Ishikawa (cell line): ENCODE measurements around the gene C6orf62.

Experiments used
- CEBPB ChIP-seq: IDR thresholded peaks from 2 replicates; pipeline ENCODE4 v1.6.1; 2012
- CREB1 ChIP-seq: IDR thresholded peaks from 2 replicates; pipeline ENCODE4 v1.6.1; 2012; ENCODE audit warnings: low read depth
- EGR1 ChIP-seq: IDR thresholded peaks from 2 replicates; pipeline ENCODE4 v1.6.1; 2012
- EP300 ChIP-seq: IDR thresholded peaks from 2 replicates; pipeline ENCODE4 v1.6.1; 2012; ENCODE audit warnings: borderline replicate concordance
- FOXM1 ChIP-seq: IDR thresholded peaks from 2 replicates; pipeline ENCODE4 v1.6.1; 2012; ENCODE audit warnings: low read depth, borderline replicate concordance
- NFIC ChIP-seq: IDR thresholded peaks from 2 replicates; pipeline ENCODE4 v1.6.1; 2012
- RAD21 ChIP-seq: IDR thresholded peaks from 2 replicates; pipeline ENCODE4 v1.6.1; 2012; ENCODE audit warnings: low read depth
- TAF1 ChIP-seq: IDR thresholded peaks from 2 replicates; pipeline ENCODE4 v1.6.1; 2012; ENCODE audit warnings: low read depth, mild to moderate bottlenecking
- TCF12 ChIP-seq: IDR thresholded peaks from 2 replicates; pipeline ENCODE4 v1.6.1; 2012; ENCODE audit warnings: low read depth
- TEAD4 ChIP-seq: IDR thresholded peaks from 2 replicates; pipeline ENCODE4 v1.6.1; 2012
- YY1 ChIP-seq: IDR thresholded peaks from 2 replicates; pipeline ENCODE4 v1.6.1; 2012; ENCODE audit warnings: low read depth
- ZBTB7A ChIP-seq: IDR thresholded peaks from 2 replicates; pipeline ENCODE4 v1.6.1; 2012; ENCODE audit warnings: low read depth
- TF ChIP-seq, protein P1 (sequence below): IDR thresholded peaks from 2 replicates; pipeline ENCODE4 v1.6.1; 2012
- TF ChIP-seq, protein P2 (sequence below): IDR thresholded peaks from 2 replicates; pipeline ENCODE4 v1.6.1; 2012; ENCODE audit warnings: low read depth, mild to moderate bottlenecking
- TF ChIP-seq, protein P3 (sequence below): IDR thresholded peaks from 2 replicates; pipeline ENCODE4 v1.6.1; 2012

C6orf62 gene

DNA sequence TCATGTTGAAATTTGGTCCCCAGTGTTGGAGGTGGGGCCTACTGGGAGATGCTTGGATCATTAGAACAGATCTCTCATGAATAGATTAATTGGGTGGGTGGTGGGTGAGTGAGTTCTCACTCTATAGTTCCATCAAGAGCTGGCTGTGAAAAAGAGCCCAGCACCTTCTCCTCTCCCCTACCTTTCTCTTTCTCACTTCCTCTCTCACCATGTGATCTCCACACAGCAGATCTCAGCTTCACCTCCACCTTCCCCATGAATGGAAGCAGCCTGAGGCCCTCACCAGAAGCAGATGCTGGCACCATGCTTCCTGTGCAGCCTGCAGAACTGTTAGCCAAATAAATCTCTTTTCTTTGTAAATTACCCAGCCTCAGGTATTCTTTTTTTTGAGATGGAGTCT, 42.9 kb upstream of the C6orf62 start:
- no peak for TF ChIP-seq CREB1

DNA sequence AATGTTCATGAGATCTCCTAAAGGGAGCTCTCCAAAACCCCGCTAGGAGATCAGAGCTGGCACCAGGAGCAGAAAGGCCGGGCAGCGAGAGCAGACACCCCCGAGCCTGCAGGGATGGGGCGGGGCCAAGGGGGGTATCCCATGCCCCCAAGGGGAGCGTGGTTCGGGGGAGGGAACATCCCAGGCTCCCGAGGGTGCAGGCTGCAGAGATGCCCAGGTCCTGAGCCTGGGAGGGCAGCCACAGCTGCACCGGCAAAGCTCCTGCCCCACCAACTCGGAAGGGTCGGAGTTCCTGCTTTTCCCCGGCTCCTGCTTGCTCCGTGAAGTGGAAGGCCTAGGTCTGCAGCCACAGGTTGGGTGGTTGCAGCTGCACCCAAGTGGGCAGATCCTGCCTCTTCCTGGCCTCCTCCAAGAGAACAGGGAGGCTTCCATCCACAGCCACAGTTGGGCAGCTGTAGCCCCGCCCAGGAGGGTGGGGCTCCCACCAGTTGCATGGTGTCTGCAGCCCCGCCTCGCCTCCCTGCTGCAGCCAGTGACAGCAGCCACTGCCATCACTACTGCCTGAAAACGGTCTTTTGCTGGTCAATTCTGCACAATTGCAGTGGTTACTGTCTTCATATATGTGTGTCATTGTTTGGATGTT, 42.4 kb upstream of the C6orf62 start:
- TF ChIP-seq, protein P1, sequence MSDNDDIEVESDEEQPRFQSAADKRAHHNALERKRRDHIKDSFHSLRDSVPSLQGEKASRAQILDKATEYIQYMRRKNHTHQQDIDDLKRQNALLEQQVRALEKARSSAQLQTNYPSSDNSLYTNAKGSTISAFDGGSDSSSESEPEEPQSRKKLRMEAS, result no peak
- TF ChIP-seq YY1 (no peak), TAF1 (no peak), CEBPB (no peak), TCF12 (no peak), EP300 (no peak), ZBTB7A (no peak), EGR1 (no peak), CREB1 (no peak), TEAD4 (no peak), FOXM1 (no peak)

DNA sequence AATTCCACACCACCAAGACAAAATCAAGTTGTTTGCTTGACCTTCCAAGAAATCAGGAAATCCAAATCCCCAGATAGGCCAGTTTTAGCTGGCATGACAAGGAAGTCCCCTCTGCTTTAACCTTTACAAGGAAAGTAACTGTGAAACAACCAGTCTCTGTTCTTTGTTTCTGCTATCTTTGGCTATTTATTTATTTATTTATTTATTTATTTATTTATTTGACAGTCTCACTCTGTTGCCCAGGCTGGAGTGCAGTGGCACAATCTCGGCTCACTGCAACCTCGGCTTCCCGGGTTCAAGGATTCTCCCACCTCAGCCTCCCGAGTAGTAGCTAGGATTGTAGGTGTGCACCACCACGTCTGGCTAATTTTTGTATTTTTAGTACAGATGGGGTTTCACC, 41.3 kb upstream of the C6orf62 start:
- no peak for TF ChIP-seq NFIC
- TF ChIP-seq, protein P2, sequence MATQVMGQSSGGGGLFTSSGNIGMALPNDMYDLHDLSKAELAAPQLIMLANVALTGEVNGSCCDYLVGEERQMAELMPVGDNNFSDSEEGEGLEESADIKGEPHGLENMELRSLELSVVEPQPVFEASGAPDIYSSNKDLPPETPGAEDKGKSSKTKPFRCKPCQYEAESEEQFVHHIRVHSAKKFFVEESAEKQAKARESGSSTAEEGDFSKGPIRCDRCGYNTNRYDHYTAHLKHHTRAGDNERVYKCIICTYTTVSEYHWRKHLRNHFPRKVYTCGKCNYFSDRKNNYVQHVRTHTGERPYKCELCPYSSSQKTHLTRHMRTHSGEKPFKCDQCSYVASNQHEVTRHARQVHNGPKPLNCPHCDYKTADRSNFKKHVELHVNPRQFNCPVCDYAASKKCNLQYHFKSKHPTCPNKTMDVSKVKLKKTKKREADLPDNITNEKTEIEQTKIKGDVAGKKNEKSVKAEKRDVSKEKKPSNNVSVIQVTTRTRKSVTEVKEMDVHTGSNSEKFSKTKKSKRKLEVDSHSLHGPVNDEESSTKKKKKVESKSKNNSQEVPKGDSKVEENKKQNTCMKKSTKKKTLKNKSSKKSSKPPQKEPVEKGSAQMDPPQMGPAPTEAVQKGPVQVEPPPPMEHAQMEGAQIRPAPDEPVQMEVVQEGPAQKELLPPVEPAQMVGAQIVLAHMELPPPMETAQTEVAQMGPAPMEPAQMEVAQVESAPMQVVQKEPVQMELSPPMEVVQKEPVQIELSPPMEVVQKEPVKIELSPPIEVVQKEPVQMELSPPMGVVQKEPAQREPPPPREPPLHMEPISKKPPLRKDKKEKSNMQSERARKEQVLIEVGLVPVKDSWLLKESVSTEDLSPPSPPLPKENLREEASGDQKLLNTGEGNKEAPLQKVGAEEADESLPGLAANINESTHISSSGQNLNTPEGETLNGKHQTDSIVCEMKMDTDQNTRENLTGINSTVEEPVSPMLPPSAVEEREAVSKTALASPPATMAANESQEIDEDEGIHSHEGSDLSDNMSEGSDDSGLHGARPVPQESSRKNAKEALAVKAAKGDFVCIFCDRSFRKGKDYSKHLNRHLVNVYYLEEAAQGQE, result no peak
- TF ChIP-seq RAD21, result no peak
- no peak for TF ChIP-seq CREB1
- no peak for TF ChIP-seq EP300
- TF ChIP-seq ZBTB7A, result no peak
- TF ChIP-seq TAF1, result no peak
- TF ChIP-seq, protein P3, sequence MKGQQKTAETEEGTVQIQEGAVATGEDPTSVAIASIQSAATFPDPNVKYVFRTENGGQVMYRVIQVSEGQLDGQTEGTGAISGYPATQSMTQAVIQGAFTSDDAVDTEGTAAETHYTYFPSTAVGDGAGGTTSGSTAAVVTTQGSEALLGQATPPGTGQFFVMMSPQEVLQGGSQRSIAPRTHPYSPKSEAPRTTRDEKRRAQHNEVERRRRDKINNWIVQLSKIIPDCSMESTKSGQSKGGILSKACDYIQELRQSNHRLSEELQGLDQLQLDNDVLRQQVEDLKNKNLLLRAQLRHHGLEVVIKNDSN, result no peak
- TF ChIP-seq CEBPB, result no peak
- no peak for TF ChIP-seq FOXM1
- TF ChIP-seq TEAD4, result no peak

DNA sequence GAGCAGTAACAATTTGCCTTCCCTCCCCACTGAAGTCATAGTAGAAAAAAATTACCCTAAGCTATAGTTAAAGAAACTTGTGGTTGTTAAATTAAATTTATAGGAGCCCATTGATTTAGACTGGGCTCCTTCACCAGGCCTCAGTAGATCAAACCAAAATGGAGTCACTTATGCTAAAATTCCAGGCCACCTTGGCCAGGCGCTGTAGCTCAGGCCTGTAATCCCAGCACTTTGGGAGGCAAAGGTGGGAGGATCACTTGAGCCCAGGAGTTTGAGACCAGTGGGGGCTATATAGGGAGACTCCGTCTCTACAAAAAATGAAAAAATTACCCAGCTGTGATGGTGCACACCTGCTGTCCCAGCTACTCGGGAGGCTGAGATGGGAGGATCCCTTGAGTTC, 40.8 kb upstream of the C6orf62 start:
- no peak for TF ChIP-seq ZBTB7A
- TF ChIP-seq, protein P2, result no peak
- TF ChIP-seq NFIC, result no peak
- no peak for TF ChIP-seq TEAD4
- no peak for TF ChIP-seq TCF12
- TF ChIP-seq, protein P3, result no peak
- no peak for TF ChIP-seq YY1
- TF ChIP-seq, protein P1, result no peak
- TF ChIP-seq TAF1, result no peak
- no peak for TF ChIP-seq EP300
- no peak for TF ChIP-seq CREB1
- no peak for TF ChIP-seq CEBPB
- no peak for TF ChIP-seq FOXM1

DNA sequence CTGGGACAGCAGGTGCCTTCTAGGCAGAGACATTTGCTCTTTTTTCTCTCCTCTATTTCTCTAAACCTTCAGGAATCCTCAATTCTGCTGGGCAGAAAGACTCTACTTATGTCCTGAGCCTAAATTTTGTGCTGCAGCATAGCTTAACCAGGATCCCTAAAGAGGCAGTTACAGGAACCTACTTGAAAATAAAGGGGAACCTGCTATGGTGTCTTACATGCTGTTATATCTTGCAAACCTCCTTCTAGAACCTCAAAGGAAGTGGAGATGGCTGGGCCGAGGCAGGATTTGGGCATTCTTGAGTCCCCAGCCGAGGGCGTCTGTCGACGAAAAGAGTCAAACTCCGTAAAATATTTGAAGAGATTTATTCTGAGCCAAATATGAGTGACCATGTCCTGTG, 38.7 kb upstream of the C6orf62 start:
- TF ChIP-seq EP300 (no peak), TAF1 (no peak), FOXM1 (no peak), CEBPB (no peak), ZBTB7A (no peak), TCF12 (no peak)

DNA sequence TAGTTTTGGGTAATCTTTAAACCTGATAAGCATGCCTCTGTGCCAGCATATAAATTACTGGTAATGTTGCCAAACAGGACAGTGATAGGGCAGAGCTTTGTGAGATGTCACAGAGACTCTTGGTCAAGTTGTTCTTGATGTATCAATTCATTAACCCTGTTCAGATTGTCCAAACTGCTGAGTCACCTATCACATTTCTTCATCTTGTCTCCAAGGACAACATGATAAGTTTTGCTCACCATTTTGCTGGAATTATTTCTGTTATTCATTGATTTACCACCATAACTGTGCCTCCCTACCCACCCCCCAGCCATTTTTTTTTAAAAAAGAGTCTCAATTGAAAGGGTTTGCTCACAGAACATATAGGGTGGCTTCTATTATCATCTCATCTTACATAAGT, 36.3 kb upstream of the C6orf62 start:
- TF ChIP-seq, protein P3, result no peak
- TF ChIP-seq ZBTB7A (no peak), EP300 (no peak), FOXM1 (no peak), EGR1 (no peak), RAD21 (no peak), NFIC (no peak), CEBPB (no peak), YY1 (no peak), TAF1 (no peak)
- TF ChIP-seq, protein P1, result no peak
- TF ChIP-seq, protein P2, result no peak
